GM12874 (cell line): Measurements from ENCODE around the gene YES1.

Experiments used
- TF ChIP-seq, protein P1 (sequence below): IDR thresholded peaks from 2 replicates; pipeline ENCODE4 v1.5.1; 2011; ENCODE audit warnings: low read depth, mild to moderate bottlenecking, control low read depth, low read length, moderate library complexity; ENCODE audit not compliant: insufficient read depth

Gene YES1

GRCh38 chr18:754656-755055 is 57.4 kb downstream of the YES1 start:
- TF ChIP-seq, protein P1, sequence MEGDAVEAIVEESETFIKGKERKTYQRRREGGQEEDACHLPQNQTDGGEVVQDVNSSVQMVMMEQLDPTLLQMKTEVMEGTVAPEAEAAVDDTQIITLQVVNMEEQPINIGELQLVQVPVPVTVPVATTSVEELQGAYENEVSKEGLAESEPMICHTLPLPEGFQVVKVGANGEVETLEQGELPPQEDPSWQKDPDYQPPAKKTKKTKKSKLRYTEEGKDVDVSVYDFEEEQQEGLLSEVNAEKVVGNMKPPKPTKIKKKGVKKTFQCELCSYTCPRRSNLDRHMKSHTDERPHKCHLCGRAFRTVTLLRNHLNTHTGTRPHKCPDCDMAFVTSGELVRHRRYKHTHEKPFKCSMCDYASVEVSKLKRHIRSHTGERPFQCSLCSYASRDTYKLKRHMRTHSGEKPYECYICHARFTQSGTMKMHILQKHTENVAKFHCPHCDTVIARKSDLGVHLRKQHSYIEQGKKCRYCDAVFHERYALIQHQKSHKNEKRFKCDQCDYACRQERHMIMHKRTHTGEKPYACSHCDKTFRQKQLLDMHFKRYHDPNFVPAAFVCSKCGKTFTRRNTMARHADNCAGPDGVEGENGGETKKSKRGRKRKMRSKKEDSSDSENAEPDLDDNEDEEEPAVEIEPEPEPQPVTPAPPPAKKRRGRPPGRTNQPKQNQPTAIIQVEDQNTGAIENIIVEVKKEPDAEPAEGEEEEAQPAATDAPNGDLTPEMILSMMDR = no peak

- TF ChIP-seq, protein P1 = no peak
These were observed 61.6 kb downstream of the YES1 start for GRCh38 chr18:750456-750855.

DNA sequence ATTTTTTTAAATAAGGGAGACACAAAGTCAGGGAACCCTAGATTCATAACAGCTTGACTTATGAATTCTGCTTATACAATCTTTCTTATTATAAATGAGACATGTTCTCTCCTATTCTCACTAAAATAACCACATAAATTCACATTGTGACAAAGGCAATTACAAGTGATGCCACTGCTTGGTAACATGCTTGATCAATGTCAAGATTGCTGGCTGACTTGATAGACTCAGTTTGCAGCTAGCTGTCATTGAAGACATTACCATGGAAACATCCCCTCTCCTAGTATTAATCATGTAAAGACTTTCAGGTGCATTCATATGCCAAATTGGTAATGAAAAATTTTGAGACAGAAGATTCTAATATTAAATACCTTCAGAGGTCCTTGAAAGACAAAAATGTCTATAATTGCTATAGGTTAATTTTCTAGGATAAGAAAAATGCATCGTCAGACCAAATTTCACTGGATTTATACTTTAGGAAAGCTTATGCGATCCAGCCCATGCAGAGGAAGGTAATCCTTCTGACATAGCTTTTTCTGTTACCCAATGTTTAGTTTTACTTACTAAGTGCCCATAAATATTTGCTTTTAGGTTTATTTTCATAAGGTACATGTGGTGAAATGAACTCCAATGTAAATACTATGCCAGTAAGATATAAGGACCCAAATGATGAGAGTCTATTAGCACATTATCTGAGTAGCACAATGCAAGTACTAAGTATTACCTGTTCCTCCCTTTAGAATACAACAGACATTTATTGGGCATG is 67.0 kb downstream of the YES1 start:
- TF ChIP-seq, protein P1 = no peak

DNA sequence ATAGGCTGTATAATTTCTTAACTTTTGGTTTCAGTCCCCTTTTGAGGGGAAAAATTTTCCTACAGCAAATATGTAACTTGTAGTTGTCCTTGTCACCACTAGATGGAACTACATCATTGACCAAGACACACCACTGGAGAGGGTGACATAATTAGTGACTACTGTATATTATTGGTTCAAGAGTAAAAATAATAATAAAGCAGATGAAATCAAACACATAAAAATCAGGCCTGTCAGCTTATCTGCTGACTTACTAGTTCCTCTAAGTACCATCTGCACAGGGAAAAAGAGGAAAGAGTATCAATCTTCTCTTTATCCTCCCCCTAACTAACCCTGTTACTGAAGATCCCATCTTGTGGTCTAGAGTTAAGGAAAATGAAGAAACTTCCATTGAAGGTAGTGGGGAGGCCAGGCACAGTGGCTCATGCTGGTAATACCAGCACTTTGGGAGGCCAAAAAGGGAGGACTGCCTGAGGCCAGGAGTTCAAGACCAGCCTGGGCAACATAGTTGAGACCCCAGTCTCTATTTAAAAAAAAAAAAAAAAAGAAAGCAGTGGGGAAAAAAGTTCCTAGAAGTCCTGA is 70.0 kb downstream of the YES1 start:
- TF ChIP-seq, protein P1 = peak; percentile 46; the same call in 1 of the 2 replicates

GRCh38 chr18:732371-732770 is 79.7 kb downstream of the YES1 start:
- TF ChIP-seq, protein P1 = no peak

- TF ChIP-seq, protein P1 = no peak
These were observed 80.9 kb downstream of the YES1 start for GRCh38 chr18:731185-731584.

DNA sequence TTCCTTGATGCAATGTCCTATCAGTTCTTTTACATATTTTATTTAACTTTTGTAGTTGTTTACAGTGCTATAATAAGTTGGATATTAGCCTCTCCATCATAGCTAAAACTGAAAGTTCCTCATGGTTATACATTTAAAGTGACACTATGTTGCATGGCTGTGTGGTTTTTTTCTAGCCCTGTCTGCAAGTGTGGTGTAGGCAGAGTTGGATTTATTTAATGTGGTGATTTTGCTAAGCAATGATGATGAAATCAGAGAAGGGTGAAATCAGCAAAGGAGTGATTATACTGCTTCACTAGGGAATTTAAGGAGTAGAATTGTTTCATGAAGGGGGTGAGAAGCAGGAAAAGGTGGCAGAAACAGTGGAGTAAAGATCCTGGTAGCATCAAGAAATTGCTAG is 81.3 kb downstream of the YES1 start:
- TF ChIP-seq, protein P1 = no peak
